Measurements from ENCODE around the gene ASTN2.

DNA sequence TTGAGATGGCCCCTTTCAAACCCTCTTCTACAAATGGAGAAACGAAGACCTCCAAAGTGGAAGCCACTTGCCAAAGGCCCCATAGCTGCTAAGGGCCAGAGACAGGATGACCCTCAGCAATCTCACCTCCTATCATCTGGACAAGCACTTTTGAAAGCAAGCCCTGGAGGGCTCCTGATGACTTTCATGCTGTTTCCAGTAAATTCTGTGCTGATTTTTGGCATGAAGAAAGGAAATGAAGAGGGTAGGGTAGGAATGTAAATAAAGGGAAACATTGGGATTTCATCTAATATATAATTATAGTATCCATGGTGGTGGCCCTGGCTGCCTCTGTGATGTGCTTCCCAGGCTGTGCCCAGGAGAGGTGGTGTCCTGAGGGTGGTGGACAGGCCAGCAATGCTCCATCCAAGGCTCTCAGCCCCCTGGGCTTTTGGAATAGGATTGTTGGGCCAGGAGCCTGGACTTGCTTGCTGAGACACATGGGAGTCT is 935.8 kb downstream of the ASTN2 start:
- TF ChIP-seq, protein P1, sequence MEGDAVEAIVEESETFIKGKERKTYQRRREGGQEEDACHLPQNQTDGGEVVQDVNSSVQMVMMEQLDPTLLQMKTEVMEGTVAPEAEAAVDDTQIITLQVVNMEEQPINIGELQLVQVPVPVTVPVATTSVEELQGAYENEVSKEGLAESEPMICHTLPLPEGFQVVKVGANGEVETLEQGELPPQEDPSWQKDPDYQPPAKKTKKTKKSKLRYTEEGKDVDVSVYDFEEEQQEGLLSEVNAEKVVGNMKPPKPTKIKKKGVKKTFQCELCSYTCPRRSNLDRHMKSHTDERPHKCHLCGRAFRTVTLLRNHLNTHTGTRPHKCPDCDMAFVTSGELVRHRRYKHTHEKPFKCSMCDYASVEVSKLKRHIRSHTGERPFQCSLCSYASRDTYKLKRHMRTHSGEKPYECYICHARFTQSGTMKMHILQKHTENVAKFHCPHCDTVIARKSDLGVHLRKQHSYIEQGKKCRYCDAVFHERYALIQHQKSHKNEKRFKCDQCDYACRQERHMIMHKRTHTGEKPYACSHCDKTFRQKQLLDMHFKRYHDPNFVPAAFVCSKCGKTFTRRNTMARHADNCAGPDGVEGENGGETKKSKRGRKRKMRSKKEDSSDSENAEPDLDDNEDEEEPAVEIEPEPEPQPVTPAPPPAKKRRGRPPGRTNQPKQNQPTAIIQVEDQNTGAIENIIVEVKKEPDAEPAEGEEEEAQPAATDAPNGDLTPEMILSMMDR (conservative IDR thresholded peaks at IDR 0.05 in 1 of 2, IDR thresholded peaks at IDR 0.05 in 1 of 2; ENCODE audit: extremely low read depth in 1 of 2, insufficient read depth in 1 of 2, low read depth in 1 of 2, low read length in 2 of 2): no peak
- TF ChIP-seq EZH2 (IDR thresholded peaks at IDR 0.05; ENCODE audit: borderline replicate concordance, low read length): no peak
